K562 (cell line): Measurements from ENCODE around the gene P2RY8. TPM values are rescaled to one million over a fixed set of nuclear protein-coding genes. Genes with fewer than 3 reads are reported as not detected.

Source experiments
- ATAC-seq: fragments of 200-7000 bp; cut with Tn5 transposase; 3 replicates; pipeline ENCODE4 v1.9.1; 2020; ENCODE audit warnings: moderate library complexity
- BruUV-seq: library from RNA; stranded (reverse); fragments of 400-500 nt; replicated peaks from 2 replicates; lab custom pipeline; 2021; lab: Mats Ljungman, UMichigan
- CTCF ChIA-PET: fragments of 300-600 bp; formaldehyde crosslinking; extraction: SDS; loops from one replicate; lab custom pipeline; 2021; ENCODE audit warnings: low intra/inter-chr PET ratio; lab: Yijun Ruan, JAX
- POLR2A ChIA-PET: fragments of 300-600, 350-650 bp; sonication (Branson Sonifier 250); formaldehyde crosslinking; extraction: SDS; loops from one replicate; lab custom pipeline; 2021; ENCODE audit warnings: antibody characterized with exemption, inconsistent platforms; lab: Yijun Ruan, JAX
- DNase-seq, 4 experiments: peaks; one replicate each; pipeline versions ENCODE4 v3.0.0 to v3.0.0-alpha.2; 2011 to 2018; ENCODE audit warnings: low spot score in 3 of 4, mixed read lengths in 3 of 4; ENCODE audit errors: extremely low read depth in 1 of 4
- FAIRE-seq: peaks from 2 replicates; lab custom pipeline; 2011; peaks lifted over from hg19 to GRCh38; lab: Jason Lieb, UNC
- H2AFZ ChIP-seq: 2 replicates; pipeline ENCODE4 v1.6.0; 2011; ENCODE audit warnings: low read depth, low read length, control low read depth, inconsistent platforms
- H3K27ac ChIP-seq: fragments of 200-600 bp; 3 replicates; pipeline ENCODE4 v1.8.0; 2011; ENCODE audit warnings: low read depth, mild to moderate bottlenecking, control low read depth, inconsistent platforms, low read length, moderate library complexity, mixed read lengths; ENCODE audit errors: extremely low read depth
- H3K27me3 ChIP-seq, 2 experiments: fragments of 300-600 bp in 1 of 2; 2 replicates in 1 of 2; 3 replicates in 1 of 2; pipeline versions ENCODE4 v1.6.0 to v1.8.0; 2011; ENCODE audit warnings: inconsistent platforms in 2 of 2, low read length in 2 of 2, mild to moderate bottlenecking in 1 of 2, mixed read lengths in 1 of 2, moderate library complexity in 1 of 2; ENCODE audit not compliant: control insufficient read depth in 2 of 2, insufficient read depth in 2 of 2
- H3K36me3 ChIP-seq: fragments of 300-600 bp; 3 replicates; pipeline ENCODE4 v1.8.0; 2011; ENCODE audit warnings: mild to moderate bottlenecking, low read length, inconsistent platforms; ENCODE audit not compliant: control insufficient read depth, insufficient read depth
- H3K4me1 ChIP-seq, 2 experiments: fragments of 200-600 bp in 1 of 2; replicated peaks in 1 of 2; 2 replicates in 1 of 2; 3 replicates in 1 of 2; pipeline versions ENCODE4 v1.5.1 to v1.8.0; 2011; ENCODE audit warnings: inconsistent platforms in 2 of 2, low read length in 2 of 2, mild to moderate bottlenecking in 1 of 2, mixed read lengths in 1 of 2, moderate library complexity in 1 of 2; ENCODE audit not compliant: control insufficient read depth in 2 of 2, insufficient read depth in 2 of 2
- H3K4me2 ChIP-seq: 2 replicates; pipeline ENCODE4 v1.6.1; 2011; ENCODE audit warnings: low read length, control low read depth, inconsistent platforms, mixed read lengths; ENCODE audit not compliant: insufficient read depth
- H3K4me3 ChIP-seq: fragments of 200-600 bp; sonication (generic), shearing (Covaris generic); 2 replicates; pipeline ENCODE4 v1.5.1; 2016; ENCODE audit warnings: control low read depth, inconsistent platforms
- H3K79me2 ChIP-seq: fragments of 200-600 bp; 3 replicates; pipeline ENCODE4 v1.8.0; 2011; ENCODE audit warnings: low read length, inconsistent platforms; ENCODE audit not compliant: control insufficient read depth, insufficient read depth
- H3K9ac ChIP-seq, 2 experiments: 2 replicates each; pipeline versions ENCODE4 v1.6.0 to v1.6.1; 2011; ENCODE audit warnings: low read depth in 2 of 2, low read length in 2 of 2, control low read depth in 1 of 2, inconsistent platforms in 1 of 2, mild to moderate bottlenecking in 1 of 2, mixed read lengths in 1 of 2; ENCODE audit not compliant: insufficient read depth in 1 of 2
- H3K9me1 ChIP-seq: one replicate; pipeline ENCODE4 v1.6.0; 2011; ENCODE audit warnings: inconsistent platforms, mild to moderate bottlenecking, low read length, moderate library complexity; ENCODE audit not compliant: control insufficient read depth, insufficient read depth
- H3K9me3 ChIP-seq: replicated peaks from 2 replicates; pipeline ENCODE4 v1.5.1; 2011; ENCODE audit warnings: low read depth, low read length, inconsistent platforms; ENCODE audit not compliant: control insufficient read depth, insufficient read depth
- H4K20me1 ChIP-seq: replicated peaks from 2 replicates; pipeline ENCODE4 v1.6.1; 2011; ENCODE audit warnings: low read length, inconsistent platforms, mixed read lengths; ENCODE audit not compliant: control insufficient read depth, insufficient read depth
- CBX5 ChIP-seq: IDR thresholded peaks from 2 replicates; pipeline ENCODE4 v1.6.1; 2014; ENCODE audit warnings: low read depth, borderline replicate concordance
- HNRNPUL1 ChIP-seq: fragments of 200-400 bp; formaldehyde crosslinking; IDR thresholded peaks from 2 replicates; pipeline ENCODE4 v1.6.1; 2017; ENCODE audit warnings: low read length
- LEF1 ChIP-seq: fragments of 450-650 bp; IDR thresholded peaks from 2 replicates; pipeline ENCODE4 v1.6.1; 2016; ENCODE audit warnings: mild to moderate bottlenecking
- NELFE ChIP-seq: IDR thresholded peaks from 2 replicates; pipeline ENCODE4 v1.6.1; 2011; ENCODE audit warnings: mild to moderate bottlenecking; ENCODE audit not compliant: insufficient read depth, insufficient read length
- PHF21A ChIP-seq: fragments of 450-650 bp; IDR thresholded peaks from 2 replicates; pipeline ENCODE4 v1.6.1; 2017; ENCODE audit warnings: low read depth, borderline replicate concordance
- PURB ChIP-seq: sonication (generic); formaldehyde crosslinking; IDR thresholded peaks from 2 replicates; pipeline ENCODE4 v1.9.0; 2021; ENCODE audit warnings: low read depth, mild to moderate bottlenecking, missing genetic modification reagents
- SIN3A ChIP-seq, 2 experiments: fragments of 150-350 bp in 1 of 2; IDR thresholded peaks; 2 replicates each; pipeline ENCODE4 v1.6.1; 2011 to 2016; ENCODE audit warnings: borderline replicate concordance in 2 of 2, low read depth in 2 of 2, low read length in 2 of 2, mild to moderate bottlenecking in 2 of 2, moderate library complexity in 2 of 2; ENCODE audit not compliant: control insufficient read depth in 1 of 2
- SOX6 ChIP-seq: fragments of 450-650 bp; IDR thresholded peaks from 2 replicates; pipeline ENCODE4 v1.6.1; 2014; ENCODE audit warnings: mild to moderate bottlenecking
- ZBED1 ChIP-seq: IDR thresholded peaks from 2 replicates; pipeline ENCODE4 v1.6.1; 2014
- ZBTB34 ChIP-seq: fragments of 250-450 bp; sonication (Bioruptor Pico); IDR thresholded peaks from 2 replicates; pipeline ENCODE4 v1.8.0; 2021; ENCODE audit warnings: mild to moderate bottlenecking, moderate library complexity
- ZBTB43 ChIP-seq: sonication (generic); formaldehyde crosslinking; IDR thresholded peaks from 2 replicates; pipeline ENCODE4 v1.8.0; 2023; ENCODE audit warnings: mild to moderate bottlenecking, missing genetic modification reagents
- ZNF175 ChIP-seq: fragments of 200-800 bp; sonication (Bioruptor generic); IDR thresholded peaks from 2 replicates; pipeline ENCODE4 v1.6.1; 2016; ENCODE audit warnings: low read depth, mild to moderate bottlenecking, missing genetic modification characterization, missing compliant biosample characterization
- WGBS: fragments of 100-300 bp; shearing (Covaris generic); methylation state at CpG from one replicate; pipeline ENCODE4 v1.1.6; 2016; ENCODE audit warnings: low coverage, mixed read lengths; ENCODE audit not compliant: insufficient coverage; ENCODE audit errors: missing lambda C conversion rate; 5-methylcytosine and 5-hydroxymethylcytosine counted together
- in situ Hi-C: fragments of 300-500 bp; cut with MboI; formaldehyde crosslinking; loops from 4 replicates; pipeline ENCODE4 v1.15.0; 2018; ENCODE audit warnings: inconsistent platforms, mixed read lengths
- intact Hi-C: fragments of 100-400 bp; cut with micrococcal nuclease; formaldehyde crosslinking; loops from 2 replicates; pipeline ENCODE4 v1.14.2; 2022
- polyA plus RNA-seq, 8 experiments: library from polyadenylated mRNA; depleted of rRNA in 4 of 8; stranded (reverse) in 5 of 8; unstranded in 3 of 8; fragments of >200 nt; fragmentation: Nextera tagmentation in 2 of 8; fragmentation: Illumina TruSeq in 1 of 8; extraction: Ambion mirVana in 2 of 8; extraction: Trizol in 1 of 8; gene quantifications; 2 replicates each; pipeline versions ENCODE4 v1.2.1 to v1.2.3, GENCODE V29; 2011 to 2014; ENCODE audit warnings: inconsistent platforms in 1 of 8, missing spikeins in 1 of 8
- total RNA-seq, 7 experiments: library from RNA; depleted of rRNA in 6 of 7; stranded (reverse); fragments of >200 nt in 6 of 7; fragmentation: Illumina TruSeq in 2 of 7; extraction: Trizol in 2 of 7; gene quantifications; 2 replicates each; pipeline versions ENCODE4 v1.2.1 to v1.2.3, GENCODE V29; 2011 to 2021; ENCODE audit warnings: low replicate concordance in 1 of 7

P2RY8 gene
- total and polyA plus RNA-seq, 9 of the 15 experiments (the other 6 are each of a cell fraction or from before 2014, with no cell fraction given) = 0.04 to 0.69 (median 0.08) TPM; not detected in 3

DNA sequence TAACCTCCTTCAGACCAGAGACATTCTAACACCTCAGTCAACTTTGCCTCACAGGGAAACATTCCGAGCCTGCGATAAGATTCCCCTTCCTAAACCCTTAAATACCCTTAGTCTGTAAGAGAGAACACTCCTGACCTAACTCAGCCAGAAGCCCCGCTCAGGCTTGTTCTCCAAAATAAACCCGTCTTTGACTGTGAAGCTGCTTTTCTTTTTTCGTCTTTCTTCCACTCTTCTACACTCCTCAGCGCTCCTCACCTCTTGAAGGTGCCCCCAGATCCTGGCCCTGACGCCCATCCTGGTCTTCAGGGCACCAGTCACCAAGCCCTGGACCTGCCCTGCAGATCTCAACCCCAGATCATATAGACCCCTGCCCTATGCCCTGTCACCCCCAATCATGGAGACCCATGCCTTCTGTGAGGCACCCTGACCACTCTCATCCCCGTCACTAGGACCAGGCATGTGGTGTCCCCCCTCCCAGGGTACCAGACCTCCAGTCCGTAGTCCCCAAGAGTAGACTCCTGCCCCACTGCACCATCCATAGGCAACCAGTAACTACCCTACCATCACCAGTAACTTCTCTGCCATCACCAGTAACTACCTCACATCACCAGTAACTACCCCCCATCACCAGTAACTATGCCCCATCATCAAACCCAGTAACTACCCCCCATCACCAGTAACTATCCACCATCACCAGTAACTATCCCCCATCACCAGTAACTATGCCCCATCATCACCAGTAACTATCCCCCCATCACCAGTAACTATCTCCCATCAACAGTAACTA is 87.8 kb downstream of the P2RY8 start:
- CTCF ChIA-PET = no interaction called here
- peaks cover 16% of the 10 kb centered on the region for H3K79me2 ChIP-seq
- H3K27me3 ChIP-seq = no peaks in the 10 kb centered on the region
- H3K9me3 ChIP-seq = no peaks in the 10 kb centered on the region; the same call in none of the 2 replicates
- no peak overlapping the region for H3K27ac ChIP-seq
- no peak overlapping the region for H3K4me2 ChIP-seq
- DNase-seq = no peak
- TF ChIP-seq NELFE (no peak), PURB (CRISPR knock-in tag) (no peak), SOX6 (no peak), LEF1 (no peak), SIN3A (IDR thresholded peaks at IDR 0.05; ENCODE audit: borderline replicate concordance in 2 of 2, control insufficient read depth in 1 of 2, low read depth in 2 of 2, low read length in 2 of 2) (no peak), ZBTB34 (CRISPR knock-in tag) (no peak), PHF21A (no peak), HNRNPUL1 (no peak), ZNF175 (CRISPR knock-in tag) (no peak), ZBED1 (no peak), CBX5 (no peak), ZBTB43 (CRISPR knock-in tag) (no peak)
- in situ Hi-C loops (no loop called here), intact Hi-C loops (no loop called here)
- H3K9me1 ChIP-seq = no peaks in the 10 kb centered on the region
- WGBS = 89% methylated on average over 9 of the region's 9 CpGs
- no peak for ATAC-seq
- H3K9ac ChIP-seq = no peak overlapping the region
- H4K20me1 ChIP-seq = no peaks in the 10 kb centered on the region
- 0 out of 3 replicates have a peak, but pooled peaks cover 2% of the 10 kb centered on the region for H3K36me3 ChIP-seq
- H3K4me1 ChIP-seq = peaks cover 0 to 12% of the 10 kb centered on the region in 2 experiments; a peak in 2 of 5 replicates
- no TSS peak for BruUV-seq
- POLR2A ChIA-PET = no interaction called here
- FAIRE-seq = no peak
- H2AFZ ChIP-seq = no peak overlapping the region
- H3K4me3 ChIP-seq = no peak overlapping the region
